Measurements from ENCODE around the gene PEX5L. TPM values are rescaled to one million over a fixed set of nuclear protein-coding genes. Genes with fewer than 3 reads are reported as not detected.

The PEX5L gene
- total RNA-seq, 1 experiment from 2014 or later, result 0.33 TPM

DNA sequence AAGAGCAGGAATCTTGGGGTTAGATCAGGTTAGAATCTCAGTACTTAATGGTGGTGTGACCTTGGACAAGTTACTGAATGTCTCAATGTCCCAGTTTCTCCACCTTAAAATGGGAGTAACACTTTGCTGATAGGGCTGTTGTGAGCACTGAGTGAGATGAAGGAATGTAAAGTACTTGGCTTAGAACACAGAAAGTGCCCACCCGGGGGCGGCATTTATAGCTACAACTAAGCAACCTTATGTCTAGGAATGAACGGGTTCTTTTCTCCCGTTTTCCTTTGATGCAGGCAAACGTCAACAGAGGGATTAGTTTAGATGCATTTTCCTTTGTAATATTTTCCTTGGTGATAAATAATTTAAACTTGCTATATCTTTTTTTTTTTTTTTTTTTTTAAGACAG, 207.3 kb downstream of the PEX5L start:
- TF ChIP-seq, protein P1, sequence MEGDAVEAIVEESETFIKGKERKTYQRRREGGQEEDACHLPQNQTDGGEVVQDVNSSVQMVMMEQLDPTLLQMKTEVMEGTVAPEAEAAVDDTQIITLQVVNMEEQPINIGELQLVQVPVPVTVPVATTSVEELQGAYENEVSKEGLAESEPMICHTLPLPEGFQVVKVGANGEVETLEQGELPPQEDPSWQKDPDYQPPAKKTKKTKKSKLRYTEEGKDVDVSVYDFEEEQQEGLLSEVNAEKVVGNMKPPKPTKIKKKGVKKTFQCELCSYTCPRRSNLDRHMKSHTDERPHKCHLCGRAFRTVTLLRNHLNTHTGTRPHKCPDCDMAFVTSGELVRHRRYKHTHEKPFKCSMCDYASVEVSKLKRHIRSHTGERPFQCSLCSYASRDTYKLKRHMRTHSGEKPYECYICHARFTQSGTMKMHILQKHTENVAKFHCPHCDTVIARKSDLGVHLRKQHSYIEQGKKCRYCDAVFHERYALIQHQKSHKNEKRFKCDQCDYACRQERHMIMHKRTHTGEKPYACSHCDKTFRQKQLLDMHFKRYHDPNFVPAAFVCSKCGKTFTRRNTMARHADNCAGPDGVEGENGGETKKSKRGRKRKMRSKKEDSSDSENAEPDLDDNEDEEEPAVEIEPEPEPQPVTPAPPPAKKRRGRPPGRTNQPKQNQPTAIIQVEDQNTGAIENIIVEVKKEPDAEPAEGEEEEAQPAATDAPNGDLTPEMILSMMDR (conservative IDR thresholded peaks at IDR 0.05), result no peak
- TF ChIP-seq EZH2 (IDR thresholded peaks at IDR 0.05; ENCODE audit: low read depth), result no peak
- CTCF ChIA-PET, result no interaction called here
- no peak for DNase-seq
- H3K4me3 ChIP-seq, result no peak overlapping the region
- H3K27ac ChIP-seq, result no peak overlapping the region
- intact Hi-C loops (cut with micrococcal nuclease; ENCODE audit: unreplicated experiment), result loop anchor here (10.0 kb wide), 1 partner anchor 585 kb away; no protein-coding TSS in a partner anchor
- H4K20me1 ChIP-seq (ENCODE audit: insufficient read depth), result no peaks in the 10 kb centered on the region
- no peak overlapping the region for H2AFZ ChIP-seq
- no peaks in the 10 kb centered on the region for H3K9me3 ChIP-seq (ENCODE audit: insufficient read depth, low read depth)
- H3K36me3 ChIP-seq (ENCODE audit: low read depth), result no peaks in the 10 kb centered on the region
- no peak overlapping the region for H3K4me2 ChIP-seq
- POLR2A ChIA-PET (ENCODE audit: unreplicated experiment), result no interaction called here
- H3F3A ChIP-seq (ENCODE audit: insufficient read depth, low read depth), result no peaks in the 10 kb centered on the region
- no peaks in the 10 kb centered on the region for H3K9me2 ChIP-seq (ENCODE audit: insufficient read depth)
- H3K4me1 ChIP-seq (replicated peaks; ENCODE audit: insufficient read depth), result no peaks in the 10 kb centered on the region
- no TSS peak for BruUV-seq (replicated peaks)
- H3K27me3 ChIP-seq (ENCODE audit: insufficient read depth, low read depth), result no peaks in the 10 kb centered on the region
- no peaks in the 10 kb centered on the region for H3K79me2 ChIP-seq (ENCODE audit: low read depth)

DNA sequence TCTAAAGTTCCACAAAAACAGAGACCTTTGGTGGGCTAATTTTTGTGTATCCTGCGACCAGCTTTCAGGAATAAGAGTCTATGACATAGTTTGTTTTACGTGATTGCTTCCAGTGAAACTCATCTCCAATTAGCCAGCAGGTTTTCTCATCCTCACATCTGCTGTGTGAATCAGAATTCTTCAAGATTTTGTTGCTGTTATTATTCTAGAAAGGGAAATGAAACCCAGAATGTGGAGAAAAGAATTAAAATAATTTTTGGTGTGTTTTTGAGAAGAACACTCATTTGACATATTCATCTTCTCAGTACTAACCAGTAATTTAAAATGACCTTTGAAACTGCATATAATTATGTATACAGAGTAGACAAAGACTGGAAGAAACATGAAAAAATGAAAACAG, 208.0 kb downstream of the PEX5L start:
- Histone ChIP-seq H3K9me2 (ENCODE audit: insufficient read depth) (no peaks in the 10 kb centered on the region), H3K9me3 (ENCODE audit: insufficient read depth, low read depth) (no peaks in the 10 kb centered on the region), H3K4me3 (no peak overlapping the region), H3K79me2 (ENCODE audit: low read depth) (no peaks in the 10 kb centered on the region), H3K27me3 (ENCODE audit: insufficient read depth, low read depth) (no peaks in the 10 kb centered on the region), H3K4me1 (replicated peaks; ENCODE audit: insufficient read depth) (no peaks in the 10 kb centered on the region), H3K36me3 (ENCODE audit: low read depth) (no peaks in the 10 kb centered on the region), H2AFZ (no peak overlapping the region; the same call in 1 of the 2 replicates), H4K20me1 (ENCODE audit: insufficient read depth) (no peaks in the 10 kb centered on the region), H3K4me2 (no peak overlapping the region), H3F3A (ENCODE audit: insufficient read depth, low read depth) (no peaks in the 10 kb centered on the region), H3K27ac (no peak overlapping the region)
- ChIA-PET CTCF (no interaction called here), POLR2A (ENCODE audit: unreplicated experiment) (no interaction called here)
- no TSS peak for BruUV-seq (replicated peaks)
- TF ChIP-seq, protein P1 (conservative IDR thresholded peaks at IDR 0.05), result no peak
- TF ChIP-seq EZH2 (IDR thresholded peaks at IDR 0.05; ENCODE audit: low read depth), result no peak
- no peak for DNase-seq
- intact Hi-C loops (cut with micrococcal nuclease; ENCODE audit: unreplicated experiment), result loop anchor here (10.0 kb wide), 1 partner anchor 586 kb away; no protein-coding TSS in a partner anchor

DNA sequence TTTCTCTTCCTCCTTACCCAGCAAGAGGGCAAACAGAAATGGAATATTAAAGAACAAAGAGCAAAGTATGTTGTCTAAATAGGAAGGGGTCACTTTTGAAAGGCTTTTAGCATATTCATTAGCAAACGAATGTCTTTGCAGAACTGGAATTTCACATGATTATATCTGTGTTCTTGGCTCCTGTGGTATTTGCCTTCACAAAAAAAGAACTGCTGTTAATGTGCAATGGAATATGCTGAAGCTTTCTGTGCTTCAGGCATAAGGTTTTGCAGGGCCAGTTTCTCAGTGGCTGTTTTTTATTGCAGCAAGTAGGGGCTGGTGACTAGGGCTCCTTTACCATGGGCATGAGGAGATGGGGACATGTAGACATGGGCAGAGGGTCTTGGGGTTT, 210.5 kb downstream of the PEX5L start:
- intact Hi-C loops (cut with micrococcal nuclease; ENCODE audit: unreplicated experiment), result loop anchor here (10.0 kb wide), 1 partner anchor 589 kb away; no protein-coding TSS in a partner anchor
- no peaks in the 10 kb centered on the region for H3K4me1 ChIP-seq (replicated peaks; ENCODE audit: insufficient read depth)
- no TSS peak for BruUV-seq (replicated peaks)

More for the DNA sequence above, 210.5 kb downstream of the PEX5L start:
- no peaks in the 10 kb centered on the region for H4K20me1 ChIP-seq (ENCODE audit: insufficient read depth)
- POLR2A ChIA-PET (ENCODE audit: unreplicated experiment), result no interaction called here
- no peak for TF ChIP-seq EZH2 (IDR thresholded peaks at IDR 0.05; ENCODE audit: low read depth)
- TF ChIP-seq, protein P1 (conservative IDR thresholded peaks at IDR 0.05), result no peak
- no peak overlapping the region for H3K4me2 ChIP-seq
- no peaks in the 10 kb centered on the region for H3K36me3 ChIP-seq (ENCODE audit: low read depth)
- CTCF ChIA-PET, result no interaction called here
- peak overlapping the region; percentile 7; the same call in 1 of the 2 replicates for H2AFZ ChIP-seq
- DNase-seq, result no peak
- no peak overlapping the region for H3K4me3 ChIP-seq
- no peaks in the 10 kb centered on the region for H3K79me2 ChIP-seq (ENCODE audit: low read depth)
- H3K9me2 ChIP-seq (ENCODE audit: insufficient read depth), result 0 out of 2 replicates have a peak, but pooled peaks cover 4% of the 10 kb centered on the region
- H3K9me3 ChIP-seq (ENCODE audit: insufficient read depth, low read depth), result no peaks in the 10 kb centered on the region
- H3K27ac ChIP-seq, result no peak overlapping the region
- no peaks in the 10 kb centered on the region for H3F3A ChIP-seq (ENCODE audit: insufficient read depth, low read depth)
- no peaks in the 10 kb centered on the region for H3K27me3 ChIP-seq (ENCODE audit: insufficient read depth, low read depth)

Measured in PC-9 (cell line).